Astrocyte (in vitro differentiated cells and primary cell): ENCODE measurements around the gene NKAPL. TPM values are rescaled to one million over a fixed set of nuclear protein-coding genes. Genes with fewer than 3 reads are reported as not detected.

Experiments used
- DNase-seq: peaks from one replicate; pipeline ENCODE4 v3.0.0-alpha.2; 2010; ENCODE audit warnings: low read depth
- FAIRE-seq: peaks from 2 replicates; lab custom pipeline; 2011; peaks lifted over from hg19 to GRCh38; lab: Jason Lieb, UNC
- H2AFZ ChIP-seq: 2 replicates; pipeline ENCODE4 v1.6.0; 2012; ENCODE audit warnings: low read depth, low read length, inconsistent platforms
- H3K27ac ChIP-seq: 2 replicates; pipeline ENCODE4 v1.5.1; 2011; ENCODE audit warnings: low read depth, low read length, inconsistent platforms
- H3K27me3 ChIP-seq: 2 replicates; pipeline ENCODE4 v1.6.0; 2011; ENCODE audit warnings: low read length, inconsistent platforms; ENCODE audit not compliant: insufficient read depth
- H3K36me3 ChIP-seq: 2 replicates; pipeline ENCODE4 v1.5.1; 2011; ENCODE audit warnings: low read length, inconsistent platforms; ENCODE audit not compliant: insufficient read depth
- H3K4me1 ChIP-seq: 2 replicates; pipeline ENCODE4 v1.5.1; 2011; ENCODE audit warnings: low read length, inconsistent platforms; ENCODE audit not compliant: insufficient read depth
- H3K4me2 ChIP-seq: 2 replicates; pipeline ENCODE4 v1.6.0; 2012; ENCODE audit warnings: low read length, inconsistent platforms
- H3K4me3 ChIP-seq: 2 replicates; pipeline ENCODE4 v1.5.1; 2011; ENCODE audit warnings: low read depth, mild to moderate bottlenecking, low read length, inconsistent platforms; ENCODE audit not compliant: insufficient read depth
- H3K79me2 ChIP-seq: 2 replicates; pipeline ENCODE4 v1.6.0; 2012; ENCODE audit warnings: mild to moderate bottlenecking, low read length, inconsistent platforms; ENCODE audit not compliant: insufficient read depth
- H3K9ac ChIP-seq: 2 replicates; pipeline ENCODE4 v1.6.0; 2012; ENCODE audit warnings: mild to moderate bottlenecking, low read length, inconsistent platforms
- H3K9me3 ChIP-seq: 2 replicates; pipeline ENCODE4 v1.5.1; 2012; ENCODE audit warnings: low read depth, mild to moderate bottlenecking, low read length, inconsistent platforms; ENCODE audit not compliant: insufficient read depth
- H4K20me1 ChIP-seq: 2 replicates; pipeline ENCODE4 v1.6.0; 2012; ENCODE audit warnings: low read length, inconsistent platforms; ENCODE audit not compliant: insufficient read depth
- H3K27ac Mint-ChIP-seq: one replicate; pipeline ENCODE4 v1.8.0; 2021; ENCODE audit warnings: mild to moderate bottlenecking, mixed read lengths; ENCODE audit not compliant: unreplicated experiment
- H3K27me3 Mint-ChIP-seq: one replicate; pipeline ENCODE4 v1.8.0; 2021; ENCODE audit warnings: low read depth, mixed read lengths; ENCODE audit not compliant: unreplicated experiment
- H3K36me3 Mint-ChIP-seq: one replicate; pipeline ENCODE4 v1.8.0; 2021; ENCODE audit warnings: low read depth, mixed read lengths; ENCODE audit not compliant: unreplicated experiment
- H3K4me1 Mint-ChIP-seq: one replicate; pipeline ENCODE4 v1.8.0; 2021; ENCODE audit warnings: low read depth, mixed read lengths; ENCODE audit not compliant: unreplicated experiment
- H3K4me3 Mint-ChIP-seq: one replicate; pipeline ENCODE4 v1.8.0; 2021; ENCODE audit warnings: mild to moderate bottlenecking, moderate library complexity, mixed read lengths; ENCODE audit not compliant: unreplicated experiment
- H3K9me3 Mint-ChIP-seq: one replicate; pipeline ENCODE4 v1.8.0; 2021; ENCODE audit warnings: mild to moderate bottlenecking, mixed read lengths; ENCODE audit not compliant: unreplicated experiment
- EZH2 ChIP-seq: IDR thresholded peaks from 2 replicates; pipeline ENCODE4 v1.6.1; 2012; ENCODE audit warnings: mild to moderate bottlenecking, low read length, inconsistent platforms; ENCODE audit not compliant: insufficient read depth
- total RNA-seq: library from RNA; stranded (reverse); gene quantifications from 2 replicates; pipeline ENCODE4 v1.2.1, GENCODE V29; 2021
- TF ChIP-seq, protein P1 (sequence below): IDR thresholded peaks from 2 replicates; pipeline ENCODE4 v1.5.1; 2011; ENCODE audit warnings: low read depth, mild to moderate bottlenecking, inconsistent platforms, low read length, moderate library complexity; ENCODE audit not compliant: insufficient read depth

NKAPL gene
- total RNA-seq, 1 donor from 2014 or later, result not detected

DNA sequence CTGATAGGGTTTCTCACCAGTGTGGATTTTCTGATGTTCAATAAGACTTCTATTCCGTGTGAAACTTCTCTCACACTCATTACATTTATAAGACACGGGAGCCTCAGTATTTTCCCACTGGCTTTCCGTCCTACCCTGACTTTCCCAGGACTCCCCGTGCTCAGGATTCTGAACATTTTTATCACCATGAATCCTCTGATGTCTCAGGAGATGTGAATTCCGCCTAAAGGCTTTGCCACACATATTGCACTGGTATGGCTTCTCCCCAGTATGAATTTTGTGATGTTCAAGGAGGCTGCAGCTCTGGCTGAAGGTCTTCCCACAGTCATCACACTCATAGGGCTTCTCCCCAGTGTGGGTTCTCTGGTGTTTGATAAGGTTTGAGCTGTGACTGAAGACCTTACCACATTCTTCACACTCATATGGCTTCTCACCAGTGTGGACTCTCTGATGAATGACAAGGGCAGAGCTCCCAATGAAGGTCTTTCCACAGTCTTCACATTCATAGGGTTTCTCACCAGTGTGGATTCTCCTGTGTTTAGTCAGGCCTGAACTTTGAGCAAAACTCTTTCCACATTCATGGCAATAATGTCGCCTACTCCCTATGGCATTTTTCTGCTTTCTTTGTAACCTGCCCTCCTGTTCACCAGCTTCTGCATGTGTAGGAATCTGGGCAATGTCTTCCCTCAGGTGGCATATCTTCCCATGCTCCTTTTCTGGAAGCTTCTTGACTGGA lies 13.7 kb upstream of the NKAPL start:
- Histone ChIP-seq H3K36me3 (peaks cover 16% of the 10 kb centered on the region), H2AFZ (no peak overlapping the region), H3K4me3 (no peak overlapping the region), H3K79me2 (peaks cover 2% of the 10 kb centered on the region), H3K4me1 (no peaks in the 10 kb centered on the region), H3K9me3 (no peaks in the 10 kb centered on the region), H3K27me3 (no peaks in the 10 kb centered on the region), H3K4me2 (no peak overlapping the region), H4K20me1 (no peaks in the 10 kb centered on the region), H3K27ac (no peak overlapping the region), H3K9ac (no peak overlapping the region)
- Mint-ChIP-seq H3K9me3 (no peaks in the 10 kb centered on the region), H3K4me1 (no peaks in the 10 kb centered on the region), H3K36me3 (peaks cover 17% of the 10 kb centered on the region), H3K27me3 (no peaks in the 10 kb centered on the region), H3K27ac (no peak overlapping the region), H3K4me3 (no peak overlapping the region)
- DNase-seq, result no peak
- no peak for TF ChIP-seq EZH2
- TF ChIP-seq, protein P1, sequence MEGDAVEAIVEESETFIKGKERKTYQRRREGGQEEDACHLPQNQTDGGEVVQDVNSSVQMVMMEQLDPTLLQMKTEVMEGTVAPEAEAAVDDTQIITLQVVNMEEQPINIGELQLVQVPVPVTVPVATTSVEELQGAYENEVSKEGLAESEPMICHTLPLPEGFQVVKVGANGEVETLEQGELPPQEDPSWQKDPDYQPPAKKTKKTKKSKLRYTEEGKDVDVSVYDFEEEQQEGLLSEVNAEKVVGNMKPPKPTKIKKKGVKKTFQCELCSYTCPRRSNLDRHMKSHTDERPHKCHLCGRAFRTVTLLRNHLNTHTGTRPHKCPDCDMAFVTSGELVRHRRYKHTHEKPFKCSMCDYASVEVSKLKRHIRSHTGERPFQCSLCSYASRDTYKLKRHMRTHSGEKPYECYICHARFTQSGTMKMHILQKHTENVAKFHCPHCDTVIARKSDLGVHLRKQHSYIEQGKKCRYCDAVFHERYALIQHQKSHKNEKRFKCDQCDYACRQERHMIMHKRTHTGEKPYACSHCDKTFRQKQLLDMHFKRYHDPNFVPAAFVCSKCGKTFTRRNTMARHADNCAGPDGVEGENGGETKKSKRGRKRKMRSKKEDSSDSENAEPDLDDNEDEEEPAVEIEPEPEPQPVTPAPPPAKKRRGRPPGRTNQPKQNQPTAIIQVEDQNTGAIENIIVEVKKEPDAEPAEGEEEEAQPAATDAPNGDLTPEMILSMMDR, result no peak
- FAIRE-seq, result no peak

DNA sequence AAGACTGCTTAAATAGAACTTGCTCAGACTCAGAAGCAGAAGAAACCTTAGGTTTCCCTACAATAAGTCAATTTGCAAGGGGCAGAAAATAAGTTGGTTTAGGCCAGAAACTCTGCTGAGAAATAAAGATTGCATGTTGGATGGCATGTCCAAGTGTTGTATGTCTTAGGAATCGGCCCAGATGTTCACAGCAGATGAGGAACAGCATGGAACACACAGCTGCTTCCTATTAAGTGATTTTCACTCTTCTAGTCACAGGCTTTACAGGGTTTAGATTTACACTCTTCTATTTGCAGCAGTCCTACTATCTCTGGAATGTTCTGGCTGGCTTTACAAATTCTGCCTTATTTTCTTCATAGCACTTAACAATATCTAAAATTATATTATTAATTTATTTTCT lies 10.2 kb upstream of the NKAPL start:
- peaks cover 9% of the 10 kb centered on the region for H3K4me1 Mint-ChIP-seq
- DNase-seq (no peak), FAIRE-seq (no peak)
- no peak overlapping the region for H3K4me3 ChIP-seq
- TF ChIP-seq EZH2, result no peak
- TF ChIP-seq, protein P1, result no peak
- H3K9ac ChIP-seq, result no peak overlapping the region
- H3K9me3 ChIP-seq, result no peaks in the 10 kb centered on the region
- H3K36me3 Mint-ChIP-seq, result peaks cover 15% of the 10 kb centered on the region
- H3K4me3 Mint-ChIP-seq, result no peak overlapping the region
- H3K27ac ChIP-seq, result no peak overlapping the region
- H3K4me2 ChIP-seq, result no peak overlapping the region
- no peak overlapping the region for H3K27ac Mint-ChIP-seq
- H3K27me3 Mint-ChIP-seq, result no peaks in the 10 kb centered on the region
- no peaks in the 10 kb centered on the region for H3K27me3 ChIP-seq
- H4K20me1 ChIP-seq, result no peaks in the 10 kb centered on the region
- H3K9me3 Mint-ChIP-seq, result no peaks in the 10 kb centered on the region
- peaks cover 16% of the 10 kb centered on the region for H3K36me3 ChIP-seq
- H3K4me1 ChIP-seq, result peaks cover 11% of the 10 kb centered on the region
- H3K79me2 ChIP-seq, result peaks cover 15% of the 10 kb centered on the region
- H2AFZ ChIP-seq, result no peak overlapping the region

DNA sequence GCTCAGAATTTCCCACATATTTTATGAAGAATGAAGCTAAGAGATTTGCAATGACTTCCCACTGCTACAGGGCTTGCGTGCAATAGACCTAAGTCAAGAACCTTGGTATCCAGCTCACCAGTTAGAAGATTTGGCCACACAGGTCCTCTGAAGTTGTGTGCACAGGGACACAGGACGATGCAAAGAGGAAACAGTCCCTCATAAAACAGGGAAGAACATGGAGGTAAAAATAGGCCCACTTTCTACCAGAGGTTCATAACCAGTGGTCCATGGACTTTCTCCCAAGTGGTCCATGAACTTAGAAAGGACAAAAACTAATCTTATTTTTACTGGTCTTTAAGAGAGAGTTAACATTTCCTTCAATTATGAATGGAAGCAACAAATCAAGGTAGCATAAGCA lies 8.3 kb upstream of the NKAPL start:
- DNase-seq (no peak), FAIRE-seq (no peak)
- TF ChIP-seq, protein P1, result no peak
- TF ChIP-seq EZH2, result no peak
- H3K4me2 ChIP-seq, result peak overlapping the region; percentile 93
- no peaks in the 10 kb centered on the region for H4K20me1 ChIP-seq
- H3K27ac ChIP-seq, result no peak overlapping the region
- peak overlapping the region; percentile 81 for H3K4me3 ChIP-seq
- H3K79me2 ChIP-seq, result peaks cover 15% of the 10 kb centered on the region
- peaks cover 9% of the 10 kb centered on the region for H3K4me1 Mint-ChIP-seq
- peaks cover 11% of the 10 kb centered on the region for H3K4me1 ChIP-seq
- H3K4me3 Mint-ChIP-seq, result peak overlapping the region; percentile 80
- peaks cover 4% of the 10 kb centered on the region for H3K36me3 ChIP-seq
- H3K36me3 Mint-ChIP-seq, result peaks cover 6% of the 10 kb centered on the region
- no peak overlapping the region for H3K27ac Mint-ChIP-seq
- no peaks in the 10 kb centered on the region for H3K9me3 Mint-ChIP-seq
- H3K27me3 ChIP-seq, result no peaks in the 10 kb centered on the region
- H3K9me3 ChIP-seq, result no peaks in the 10 kb centered on the region
- H3K9ac ChIP-seq, result no peak overlapping the region
- H2AFZ ChIP-seq, result no peak overlapping the region
- H3K27me3 Mint-ChIP-seq, result no peaks in the 10 kb centered on the region
